ENCODE results near the gene NLGN4X.

Gene NLGN4X

GRCh38 chrX:6228720-6229119 lies at the start of gene NLGN4X:
Gene NLGN4X (minus strand): TSS chrX:6228867. CDS start chrX:6151466, 77,401 bp downstream.
- DNase-seq, result no peak

GRCh38 chrX:6266041-6266440 lies 37.4 kb upstream of the NLGN4X start:
- DNase-seq, result no peak

GRCh38 chrX:6262959-6263358 lies 34.3 kb upstream of the NLGN4X start:
- no peak for DNase-seq

GRCh38 chrX:6257025-6257424 lies 28.4 kb upstream of the NLGN4X start:
- no peak for DNase-seq

GRCh38 chrX:6244666-6245065 lies 16.0 kb upstream of the NLGN4X start:
- DNase-seq, result no peak

GRCh38 chrX:6238576-6238975 lies 9.9 kb upstream of the NLGN4X start:
- no peak for DNase-seq

- no peak for DNase-seq
Measured at GRCh38 chrX:6227935-6228334, 732 bp downstream of the NLGN4X start.

- no peak for DNase-seq
Measured at GRCh38 chrX:6227453-6227835, 1.2 kb downstream of the NLGN4X start.

- no peak for DNase-seq
Measured at GRCh38 chrX:6226596-6227452, 1.8 kb downstream of the NLGN4X start.

- DNase-seq, result no peak
Measured at GRCh38 chrX:6225911-6226595, 2.6 kb downstream of the NLGN4X start.

GRCh38 chrX:6225288-6225910 lies 3.3 kb downstream of the NLGN4X start:
- DNase-seq, result no peak

GRCh38 chrX:6223516-6223915 lies 5.2 kb downstream of the NLGN4X start:
- DNase-seq, result no peak

- no peak for DNase-seq
Measured at GRCh38 chrX:6210230-6210629, 18.4 kb downstream of the NLGN4X start.

GRCh38 chrX:6203462-6204215 lies 25.0 kb downstream of the NLGN4X start:
- no peak for DNase-seq

GRCh38 chrX:6199486-6199885 lies 29.2 kb downstream of the NLGN4X start:
- no peak for DNase-seq

- DNase-seq, result no peak
Measured at GRCh38 chrX:6187256-6187655, 41.4 kb downstream of the NLGN4X start.

GRCh38 chrX:6184900-6185515 lies 43.7 kb downstream of the NLGN4X start:
- DNase-seq, result no peak

GRCh38 chrX:6175914-6176313 lies 52.8 kb downstream of the NLGN4X start:
- DNase-seq, result no peak

GRCh38 chrX:6170424-6170823 lies 58.2 kb downstream of the NLGN4X start:
- DNase-seq, result no peak

- DNase-seq, result no peak
Measured at GRCh38 chrX:6169407-6169806, 59.3 kb downstream of the NLGN4X start.

- no peak for DNase-seq
Measured at GRCh38 chrX:6163721-6164120, 64.9 kb downstream of the NLGN4X start.

GRCh38 chrX:6159468-6159867 lies 69.2 kb downstream of the NLGN4X start:
- DNase-seq, result no peak

- no peak for DNase-seq
Measured at GRCh38 chrX:6151971-6152370, 76.7 kb downstream of the NLGN4X start.
